Adrenal gland (tissue), 5 donors: ENCODE measurements around the gene FGF6.

Experiments used
- POLR2A ChIP-seq, 2 donors: fragments of 450-650 bp; IDR thresholded peaks; one replicate each; pipeline ENCODE4 v1.6.1; 2017; ENCODE audit warnings: antibody characterized with exemption in 2 of 2, mild to moderate bottlenecking in 2 of 2, moderate library complexity in 1 of 2
- TF ChIP-seq, protein P1 (sequence below), 6 experiments: fragments of 450-650 bp in 4 of 6; fragments of 200-600 bp in 2 of 6; sonication (generic) in 1 of 6; IDR thresholded peaks; 1 replicate in 5 of 6; 2 replicates in 1 of 6; pipeline versions ENCODE4 v1.5.1 to v1.8.0; 2016 to 2021; ENCODE audit warnings: antibody characterized with exemption in 6 of 6, mild to moderate bottlenecking in 2 of 6, moderate library complexity in 1 of 6
- donor health status: DM: no; HTN: no; CAD: no.

DNA sequence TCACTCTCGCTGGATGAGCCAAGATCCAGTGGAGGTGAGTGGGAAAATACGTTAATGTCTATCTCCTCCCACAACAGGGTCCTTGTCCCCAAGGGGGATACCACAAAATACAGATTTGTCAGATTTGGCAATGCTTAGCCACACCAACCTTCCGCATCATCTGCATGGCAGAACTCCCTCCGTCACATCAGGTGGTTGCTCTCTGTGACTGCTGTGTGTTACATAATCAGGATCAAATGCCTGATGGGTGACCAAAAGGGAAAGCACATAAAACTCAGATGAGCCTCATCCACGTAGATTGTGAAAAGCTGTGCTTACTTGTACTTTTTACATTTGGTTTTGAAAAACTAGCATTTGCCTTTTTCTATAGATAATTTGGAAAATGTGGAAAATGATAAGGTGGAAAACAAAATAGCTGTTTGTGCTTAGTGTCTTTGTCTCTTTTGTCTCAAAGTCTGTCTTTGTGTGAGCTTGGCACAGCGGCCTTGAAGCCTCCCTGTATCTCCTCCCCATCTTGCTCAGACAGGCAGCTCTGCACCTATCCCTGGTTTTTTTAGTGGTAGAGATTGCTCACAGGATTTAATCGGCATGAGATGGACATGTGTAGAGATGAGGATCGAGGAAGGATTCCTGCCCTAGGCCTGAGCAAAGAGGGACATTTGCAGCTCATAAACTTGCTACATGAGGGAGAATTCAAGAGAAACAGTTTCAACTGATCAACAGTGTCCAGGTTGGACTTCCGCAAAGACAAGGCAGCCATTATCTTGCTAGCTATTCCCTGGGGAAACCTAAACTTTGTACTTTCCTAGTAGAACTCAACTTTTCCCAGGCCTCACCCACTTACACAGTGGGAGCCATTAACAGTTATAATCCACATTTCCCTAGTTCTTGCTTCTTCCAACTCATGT is 3.6 kb upstream of the FGF6 start:
- TF ChIP-seq, protein P1, sequence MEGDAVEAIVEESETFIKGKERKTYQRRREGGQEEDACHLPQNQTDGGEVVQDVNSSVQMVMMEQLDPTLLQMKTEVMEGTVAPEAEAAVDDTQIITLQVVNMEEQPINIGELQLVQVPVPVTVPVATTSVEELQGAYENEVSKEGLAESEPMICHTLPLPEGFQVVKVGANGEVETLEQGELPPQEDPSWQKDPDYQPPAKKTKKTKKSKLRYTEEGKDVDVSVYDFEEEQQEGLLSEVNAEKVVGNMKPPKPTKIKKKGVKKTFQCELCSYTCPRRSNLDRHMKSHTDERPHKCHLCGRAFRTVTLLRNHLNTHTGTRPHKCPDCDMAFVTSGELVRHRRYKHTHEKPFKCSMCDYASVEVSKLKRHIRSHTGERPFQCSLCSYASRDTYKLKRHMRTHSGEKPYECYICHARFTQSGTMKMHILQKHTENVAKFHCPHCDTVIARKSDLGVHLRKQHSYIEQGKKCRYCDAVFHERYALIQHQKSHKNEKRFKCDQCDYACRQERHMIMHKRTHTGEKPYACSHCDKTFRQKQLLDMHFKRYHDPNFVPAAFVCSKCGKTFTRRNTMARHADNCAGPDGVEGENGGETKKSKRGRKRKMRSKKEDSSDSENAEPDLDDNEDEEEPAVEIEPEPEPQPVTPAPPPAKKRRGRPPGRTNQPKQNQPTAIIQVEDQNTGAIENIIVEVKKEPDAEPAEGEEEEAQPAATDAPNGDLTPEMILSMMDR (IDR thresholded peaks at IDR 0.05), result no peak
- no peak for TF ChIP-seq POLR2A (IDR thresholded peaks at IDR 0.05)
